PC-3 (cell line): ENCODE results near the gene SELENOS.

ENCODE experiments used
- EZH2 ChIP-seq: fragments of 300-600 bp; sonication (generic); IDR thresholded peaks from one replicate; pipeline ENCODE4 v1.6.1; 2017; ENCODE audit warnings: antibody characterized with exemption, mild to moderate bottlenecking, low read length; ENCODE audit not compliant: unreplicated experiment
- EZH2phosphoT487 ChIP-seq: fragments of 300-600 bp; sonication (generic); IDR thresholded peaks from 2 replicates; pipeline ENCODE4 v1.6.1; 2018; ENCODE audit warnings: mild to moderate bottlenecking, antibody characterized with exemption, low read length, borderline replicate concordance
- TF ChIP-seq, protein P1 (sequence below): fragments of 300-600 bp; sonication (generic); conservative IDR thresholded peaks from 2 replicates; pipeline ENCODE4 v1.5.1; 2017; ENCODE audit warnings: antibody characterized with exemption, low read depth, mild to moderate bottlenecking, low read length

DNA sequence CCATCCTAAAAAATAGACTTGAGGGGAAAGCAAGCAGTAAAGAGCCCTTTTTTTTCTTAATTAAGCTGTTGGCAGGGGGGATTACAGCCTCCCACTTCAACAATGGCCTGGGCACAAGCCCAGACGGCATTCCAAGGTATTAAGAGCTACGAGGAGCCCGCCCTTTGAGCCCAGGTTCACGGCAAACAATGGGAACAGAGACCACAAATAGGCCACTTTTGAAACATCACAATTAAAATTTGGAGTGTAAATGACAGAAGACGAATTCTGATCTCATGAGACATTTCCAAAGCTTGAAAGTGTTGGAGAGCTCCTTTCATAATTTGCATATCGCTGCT, 34.3 kb downstream of the SELENOS start:
- TF ChIP-seq, protein P1, sequence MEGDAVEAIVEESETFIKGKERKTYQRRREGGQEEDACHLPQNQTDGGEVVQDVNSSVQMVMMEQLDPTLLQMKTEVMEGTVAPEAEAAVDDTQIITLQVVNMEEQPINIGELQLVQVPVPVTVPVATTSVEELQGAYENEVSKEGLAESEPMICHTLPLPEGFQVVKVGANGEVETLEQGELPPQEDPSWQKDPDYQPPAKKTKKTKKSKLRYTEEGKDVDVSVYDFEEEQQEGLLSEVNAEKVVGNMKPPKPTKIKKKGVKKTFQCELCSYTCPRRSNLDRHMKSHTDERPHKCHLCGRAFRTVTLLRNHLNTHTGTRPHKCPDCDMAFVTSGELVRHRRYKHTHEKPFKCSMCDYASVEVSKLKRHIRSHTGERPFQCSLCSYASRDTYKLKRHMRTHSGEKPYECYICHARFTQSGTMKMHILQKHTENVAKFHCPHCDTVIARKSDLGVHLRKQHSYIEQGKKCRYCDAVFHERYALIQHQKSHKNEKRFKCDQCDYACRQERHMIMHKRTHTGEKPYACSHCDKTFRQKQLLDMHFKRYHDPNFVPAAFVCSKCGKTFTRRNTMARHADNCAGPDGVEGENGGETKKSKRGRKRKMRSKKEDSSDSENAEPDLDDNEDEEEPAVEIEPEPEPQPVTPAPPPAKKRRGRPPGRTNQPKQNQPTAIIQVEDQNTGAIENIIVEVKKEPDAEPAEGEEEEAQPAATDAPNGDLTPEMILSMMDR, result no peak
- no peak for TF ChIP-seq EZH2
- TF ChIP-seq EZH2phosphoT487, result no peak
